A204.1 (cell line): ENCODE data around the gene ZNF609.
"Not testable (repeated sequence)": the region's sequence is repeated elsewhere in the genome, so short reads cannot be mapped to it uniquely, and the experiment has no call there.

Experiments
- FAIRE-seq: peaks from 2 replicates; lab custom pipeline; 2012; peaks lifted over from hg19 to GRCh38; lab: Jason Lieb, UNC

The ZNF609 gene

DNA sequence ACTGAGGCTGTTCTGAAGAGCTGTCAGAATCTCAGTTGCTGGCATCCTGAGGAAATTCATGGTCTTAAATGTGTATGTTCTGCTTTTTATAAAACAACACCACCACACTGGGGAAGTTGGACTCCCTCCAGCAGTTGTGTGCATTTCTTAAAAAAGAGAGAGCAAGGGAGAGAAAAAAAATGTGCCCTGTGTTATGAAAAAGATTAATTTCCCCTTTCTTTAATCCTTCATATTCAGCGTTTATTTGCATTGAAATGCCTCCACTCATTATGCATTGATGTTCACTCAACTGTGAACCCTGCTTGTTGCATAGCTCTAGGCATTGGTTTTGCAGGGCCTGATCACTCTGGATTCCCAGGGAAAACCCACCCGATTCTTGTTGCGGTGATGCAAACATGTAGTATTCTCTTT is 4.4 kb upstream of the ZNF609 start:
- FAIRE-seq, result no peak

DNA sequence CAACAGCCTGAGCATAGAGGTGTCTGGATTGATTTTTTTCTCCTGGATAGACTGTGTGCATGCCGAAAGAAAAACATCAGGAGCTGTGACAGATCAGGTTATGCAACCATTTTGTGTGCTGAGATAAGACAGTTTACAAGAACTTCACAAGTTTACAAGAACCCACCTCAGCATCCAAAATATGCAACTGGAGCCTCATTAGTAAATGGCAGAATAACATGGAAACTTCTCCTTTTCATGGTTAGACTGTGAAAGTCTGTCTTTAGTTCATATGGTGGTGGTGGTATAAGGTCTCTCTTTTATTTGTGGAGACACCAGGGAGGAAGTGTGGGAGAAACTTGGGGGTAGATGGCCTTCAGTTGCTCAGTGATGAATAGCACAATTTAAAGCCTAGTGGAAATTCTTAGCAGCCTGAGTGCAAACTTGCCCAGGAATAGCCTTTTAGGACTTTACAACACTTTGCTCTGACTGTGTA is 3.7 kb upstream of the ZNF609 start:
- no peak for FAIRE-seq

GRCh38 chr15:64459066-64459781 is 1.2 kb upstream of the ZNF609 start:
- no peak for FAIRE-seq

GRCh38 chr15:64460724-64461720 is 644 bp downstream of the ZNF609 start:
- peak; percentile 57 for FAIRE-seq

GRCh38 chr15:64461721-64462162 is 1.4 kb downstream of the ZNF609 start:
- no peak for FAIRE-seq

GRCh38 chr15:64462492-64462891 is 2.1 kb downstream of the ZNF609 start:
- FAIRE-seq, result no peak

GRCh38 chr15:64464276-64465005 is 4.1 kb downstream of the ZNF609 start:
- FAIRE-seq, result no peak

GRCh38 chr15:64466408-64467141 is 6.2 kb downstream of the ZNF609 start:
- no peak for FAIRE-seq

GRCh38 chr15:64472161-64472560 is 11.8 kb downstream of the ZNF609 start:
- FAIRE-seq, result no peak

- FAIRE-seq, result no peak
Observed at GRCh38 chr15:64474846-64475245, 14.5 kb downstream of the ZNF609 start.

GRCh38 chr15:64476550-64476949 is 16.2 kb downstream of the ZNF609 start:
- FAIRE-seq, result no peak

- no peak for FAIRE-seq
Observed at GRCh38 chr15:64478863-64479262, 18.5 kb downstream of the ZNF609 start.

- FAIRE-seq, result no peak
Observed at GRCh38 chr15:64480891-64481290, 20.5 kb downstream of the ZNF609 start.

DNA sequence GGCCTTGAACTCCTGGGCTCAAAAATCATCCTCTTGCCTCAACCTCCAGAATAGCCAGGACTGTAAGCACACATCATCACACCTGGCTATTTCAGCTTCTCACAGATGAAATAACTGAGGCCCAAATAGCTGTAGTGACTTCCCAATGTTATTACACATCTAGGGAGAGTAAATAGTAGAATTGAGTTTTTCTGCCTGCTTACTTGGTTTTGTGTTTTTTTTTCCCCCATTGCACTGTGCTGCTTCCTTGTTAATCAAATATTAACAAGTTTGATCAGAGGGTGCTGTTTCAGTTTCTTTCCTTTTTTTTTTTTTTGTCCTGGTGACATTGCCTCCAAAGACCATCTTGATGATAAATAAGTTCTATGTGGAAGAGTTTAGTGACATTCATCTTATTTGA is 23.4 kb downstream of the ZNF609 start:
- no peak for FAIRE-seq

DNA sequence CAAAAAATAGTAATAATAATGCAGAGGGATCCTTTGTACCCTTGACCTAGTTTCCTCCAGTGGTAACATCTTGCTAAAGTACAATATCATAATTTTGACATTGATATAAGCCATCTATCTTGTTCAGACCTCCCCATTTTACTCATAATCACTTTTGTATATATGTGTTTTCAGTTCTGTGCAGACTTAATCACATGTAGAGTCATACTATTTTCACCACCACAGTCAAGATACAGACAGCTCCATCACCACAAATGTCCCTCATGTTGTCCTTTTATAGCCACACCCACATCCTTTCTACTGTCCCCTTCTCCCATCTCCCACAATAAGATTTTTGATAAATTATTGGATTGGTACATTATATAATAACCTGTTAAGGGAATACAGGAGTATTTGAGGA is 25.4 kb downstream of the ZNF609 start:
- no peak for FAIRE-seq

DNA sequence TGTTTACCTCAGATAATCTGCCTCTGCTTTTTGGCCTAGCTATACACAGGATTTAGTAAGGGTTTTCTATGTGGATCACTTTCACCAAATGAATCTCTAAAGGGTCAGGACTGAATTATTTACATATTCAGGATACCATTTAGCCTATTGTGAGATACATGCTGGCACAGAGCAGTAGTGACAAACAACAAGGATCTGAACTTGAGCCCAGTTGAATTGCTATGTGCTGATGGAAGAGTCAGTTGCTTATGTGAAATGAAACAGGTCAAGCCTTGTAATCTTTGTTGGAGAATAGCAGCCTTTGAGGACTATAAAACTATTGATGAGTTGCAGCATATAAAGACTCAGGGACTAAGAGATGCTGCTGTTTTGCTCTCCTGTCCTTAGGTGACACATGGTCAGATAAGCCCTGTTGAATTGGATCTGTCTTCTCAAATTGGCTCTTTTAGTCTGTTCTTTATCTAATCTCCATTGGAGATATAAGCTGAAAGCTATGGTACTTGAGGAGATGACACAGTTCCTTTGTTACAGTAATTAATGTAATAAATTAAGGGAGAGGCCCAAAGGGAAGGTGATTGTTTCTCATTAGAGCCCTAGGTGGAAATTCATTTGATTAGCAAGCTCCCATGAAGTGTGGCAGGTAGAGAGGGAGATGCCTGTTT is 30.4 kb downstream of the ZNF609 start:
- FAIRE-seq, result no peak

DNA sequence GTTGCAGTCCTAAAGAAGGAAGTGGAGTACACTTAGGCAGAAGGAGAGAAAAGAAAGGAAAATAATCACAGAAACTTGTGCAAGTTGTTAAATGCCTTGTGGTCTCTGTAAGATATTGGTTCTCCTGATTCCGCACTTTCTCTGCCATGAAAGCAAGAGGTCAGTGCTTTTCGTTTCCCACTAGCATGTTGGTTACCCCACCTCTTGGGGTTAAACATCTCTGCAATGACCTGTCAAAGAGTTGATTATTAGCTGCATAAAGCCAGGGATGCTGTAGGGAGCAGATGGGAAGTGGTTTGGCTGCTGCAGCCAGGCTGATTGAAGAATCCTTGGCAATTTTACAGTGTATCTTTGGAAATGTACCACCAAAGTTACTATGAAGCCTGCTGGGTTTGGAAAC is 33.3 kb downstream of the ZNF609 start:
- no peak for FAIRE-seq

GRCh38 chr15:64495968-64496367 is 35.6 kb downstream of the ZNF609 start:
- FAIRE-seq, result not testable (repeated sequence)

DNA sequence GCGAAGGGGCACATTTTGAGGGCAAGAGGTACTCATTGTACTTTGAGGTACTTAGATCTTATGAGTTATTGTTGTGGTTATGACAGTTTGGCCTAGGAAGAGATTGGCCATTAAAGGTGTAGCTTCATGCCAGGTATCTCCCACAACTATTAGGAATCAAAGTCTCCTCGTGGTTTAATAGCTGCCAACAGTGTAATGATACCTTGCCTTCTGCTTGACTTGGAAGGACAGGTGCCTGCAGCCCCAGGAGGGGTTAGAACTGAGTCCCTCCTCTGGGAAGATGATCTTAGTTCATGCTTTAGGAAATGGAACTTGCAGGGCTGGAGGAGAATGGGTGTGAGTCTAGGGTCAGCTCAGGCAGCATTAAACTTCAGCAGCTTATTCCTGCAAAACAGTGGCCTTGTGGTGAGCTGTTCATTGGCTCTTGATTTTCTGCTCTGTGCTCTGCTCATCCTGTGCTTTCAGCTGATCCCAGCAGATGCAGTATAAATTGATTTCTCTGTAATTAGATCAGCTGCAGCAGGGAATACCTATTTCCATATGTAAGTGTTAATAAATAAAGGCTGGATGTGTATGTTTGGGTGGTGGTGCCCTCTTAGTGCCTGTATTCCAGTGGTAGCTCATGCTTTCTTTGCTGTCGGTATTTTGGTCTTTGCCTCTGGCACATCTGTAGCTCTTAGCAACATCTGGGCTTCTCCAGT is 40.5 kb downstream of the ZNF609 start:
- FAIRE-seq, result no peak

GRCh38 chr15:64501396-64501715 is 41.0 kb downstream of the ZNF609 start:
- no peak for FAIRE-seq

DNA sequence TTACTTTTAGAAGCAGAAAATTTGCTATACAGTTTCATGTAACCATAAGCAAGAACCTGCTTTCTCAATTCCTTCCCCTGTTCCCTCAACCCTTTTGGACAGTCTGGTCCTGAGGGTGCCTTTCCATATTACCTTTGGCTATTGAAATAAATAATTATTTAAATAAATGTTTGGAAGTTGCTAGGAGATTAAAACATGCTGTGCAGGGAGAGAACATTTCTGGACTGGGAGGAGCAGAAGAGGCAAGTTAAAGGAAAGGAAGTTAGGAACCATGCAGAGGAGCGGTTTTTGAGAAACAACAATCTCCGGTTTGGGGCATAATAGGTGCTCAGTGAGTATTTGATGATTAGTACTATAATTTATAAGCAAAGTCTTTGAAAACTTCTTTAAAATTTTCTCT is 41.8 kb downstream of the ZNF609 start:
- no peak for FAIRE-seq
